LoVo (cell line): ENCODE data around the gene ZNF608.

Experiments
- DNase-seq: peaks from one replicate; pipeline ENCODE4 v3.0.0-alpha.2; 2016; ENCODE audit warnings: low spot score

ZNF608 gene

GRCh38 chr5:124755041-124755440 lies 8.6 kb upstream of the ZNF608 start:
- DNase-seq = no peak

GRCh38 chr5:124754206-124754927 lies 7.9 kb upstream of the ZNF608 start:
- DNase-seq = no peak

GRCh38 chr5:124752854-124753720 lies 6.6 kb upstream of the ZNF608 start:
- no peak for DNase-seq

- no peak for DNase-seq
Measured at GRCh38 chr5:124751031-124751430, 4.6 kb upstream of the ZNF608 start.

- DNase-seq = peak; percentile 94
Measured at GRCh38 chr5:124748687-124749594, 2.5 kb upstream of the ZNF608 start.

- no peak for DNase-seq
Measured at GRCh38 chr5:124747791-124748686, 1.6 kb upstream of the ZNF608 start.

- DNase-seq = peak; percentile 79
Measured at GRCh38 chr5:124746916-124747790, 714 bp upstream of the ZNF608 start.

- DNase-seq = no peak
Measured at GRCh38 chr5:124745007-124745927, 1.2 kb downstream of the ZNF608 start.

GRCh38 chr5:124744170-124744971 lies 2.1 kb downstream of the ZNF608 start:
- DNase-seq = no peak

GRCh38 chr5:124743602-124744169 lies 2.8 kb downstream of the ZNF608 start:
- DNase-seq = peak; percentile 61

GRCh38 chr5:124742983-124743601 lies 3.3 kb downstream of the ZNF608 start:
- DNase-seq = peak; percentile 86

- no peak for DNase-seq
Measured at GRCh38 chr5:124742521-124742920, 3.9 kb downstream of the ZNF608 start.

GRCh38 chr5:124741711-124742496 lies 4.5 kb downstream of the ZNF608 start:
- peak; percentile 82 for DNase-seq

GRCh38 chr5:124740991-124741583 lies 5.4 kb downstream of the ZNF608 start:
- peak; percentile 87 for DNase-seq

GRCh38 chr5:124740071-124740470 lies 6.4 kb downstream of the ZNF608 start:
- DNase-seq = no peak

- DNase-seq = no peak
Measured at GRCh38 chr5:124739634-124740025, 6.8 kb downstream of the ZNF608 start.
